Keratinocyte (primary cell): ENCODE measurements around the gene CHST1. TPM values are rescaled to one million over a fixed set of nuclear protein-coding genes. Genes with fewer than 3 reads are reported as not detected.

ENCODE experiments used
- DNase-seq: peaks from one replicate; pipeline ENCODE4 v3.0.0-alpha.2; 2011; ENCODE audit warnings: low read depth, missing footprints, low spot score
- FAIRE-seq: peaks from 2 replicates; lab custom pipeline; 2011; peaks lifted over from hg19 to GRCh38; lab: Jason Lieb, UNC
- H2AFZ ChIP-seq: 2 replicates; pipeline ENCODE4 v1.6.0; 2012; ENCODE audit warnings: low read length, control low read depth, inconsistent platforms; ENCODE audit not compliant: control insufficient read depth
- H3K27ac ChIP-seq: 2 replicates; pipeline ENCODE4 v1.5.1; 2011; ENCODE audit warnings: low read length; ENCODE audit not compliant: control insufficient read depth, insufficient read depth
- H3K27me3 ChIP-seq: 3 replicates; pipeline ENCODE4 v1.6.0; 2011; ENCODE audit warnings: low read length; ENCODE audit not compliant: control insufficient read depth, insufficient read depth; ENCODE audit errors: extremely low read depth
- H3K36me3 ChIP-seq, 2 experiments: 2 replicates in 1 of 2; 3 replicates in 1 of 2; pipeline ENCODE4 v1.5.1; 2011; ENCODE audit warnings: low read length in 2 of 2, mild to moderate bottlenecking in 1 of 2; ENCODE audit not compliant: control insufficient read depth in 2 of 2, insufficient read depth in 2 of 2; ENCODE audit errors: extremely low read depth in 1 of 2
- H3K4me1 ChIP-seq: 3 replicates; pipeline ENCODE4 v1.5.1; 2011; ENCODE audit warnings: low read length; ENCODE audit not compliant: control insufficient read depth, insufficient read depth; ENCODE audit errors: extremely low read depth
- H3K4me2 ChIP-seq: 3 replicates; pipeline ENCODE4 v1.6.0; 2011; ENCODE audit warnings: low read depth, low read length; ENCODE audit not compliant: control insufficient read depth, insufficient read depth; ENCODE audit errors: extremely low read depth
- H3K4me3 ChIP-seq, 3 experiments: fragments of 200-600 bp in 1 of 3; sonication (generic) in 1 of 3; 2 replicates in 2 of 3; 3 replicates in 1 of 3; pipeline ENCODE4 v1.5.1; 2011 to 2016; ENCODE audit warnings: low read length in 3 of 3, mild to moderate bottlenecking in 3 of 3, control low read depth in 2 of 3, inconsistent platforms in 1 of 3, low read depth in 1 of 3, mixed read lengths in 1 of 3, mixed run types in 1 of 3, moderate library complexity in 1 of 3; ENCODE audit not compliant: control insufficient read depth in 2 of 3, insufficient read depth in 2 of 3; ENCODE audit errors: extremely low read depth in 1 of 3
- H3K79me2 ChIP-seq: 2 replicates; pipeline ENCODE4 v1.6.0; 2012; ENCODE audit warnings: low read length; ENCODE audit not compliant: control insufficient read depth, insufficient read depth
- H3K9ac ChIP-seq: 3 replicates; pipeline ENCODE4 v1.6.0; 2011; ENCODE audit warnings: low read length; ENCODE audit not compliant: control insufficient read depth, insufficient read depth; ENCODE audit errors: extremely low read depth
- H3K9me1 ChIP-seq: 3 replicates; pipeline ENCODE4 v1.6.0; 2011; ENCODE audit warnings: low read length; ENCODE audit not compliant: control insufficient read depth, insufficient read depth; ENCODE audit errors: extremely low read depth
- H3K9me3 ChIP-seq: 2 replicates; pipeline ENCODE4 v1.5.1; 2012; ENCODE audit warnings: low read depth, low read length; ENCODE audit not compliant: control insufficient read depth
- H4K20me1 ChIP-seq: 3 replicates; pipeline ENCODE4 v1.6.0; 2011; ENCODE audit warnings: low read length; ENCODE audit not compliant: control insufficient read depth, insufficient read depth; ENCODE audit errors: extremely low read depth
- EZH2 ChIP-seq: IDR thresholded peaks from one replicate; pipeline ENCODE4 v1.6.1; 2012; ENCODE audit warnings: inconsistent platforms, mild to moderate bottlenecking, low read length, moderate library complexity
- dilution Hi-C: fragments of 300-500 bp; cut with MboI; formaldehyde crosslinking; loops from one replicate; pipeline ENCODE4 v1.7.0; 2020; ENCODE audit warnings: low sequenced_read_pairs; ENCODE audit not compliant: extremely low pct_ligation_motif_present
- polyA plus RNA-seq, 5 experiments: library from polyadenylated mRNA; depleted of rRNA in 3 of 5; stranded (reverse) in 3 of 5; stranded (forward) in 1 of 5; unstranded in 1 of 5; fragments of >200 nt; gene quantifications; 1 replicate in 1 of 5; 2 replicates in 3 of 5; 3 replicates in 1 of 5; pipeline versions ENCODE4 v1.2.1 to v1.2.3, GENCODE V29; 2011 to 2012; ENCODE audit warnings: missing spikeins in 2 of 5, low read depth in 1 of 5, low replicate concordance in 1 of 5
- TF ChIP-seq, protein P1 (sequence below), 3 experiments: IDR thresholded peaks in 1 of 3; conservative IDR thresholded peaks in 1 of 3; optimal IDR thresholded peaks in 1 of 3; 2 replicates in 2 of 3; 3 replicates in 1 of 3; pipeline versions ENCODE3 to v1.5.1; 2011; ENCODE audit warnings: low read length in 3 of 3, mild to moderate bottlenecking in 3 of 3, moderate library complexity in 2 of 3, control low read depth in 1 of 3, inconsistent platforms in 1 of 3; ENCODE audit not compliant: insufficient read depth in 2 of 3; ENCODE audit errors: extremely low read depth in 1 of 3

CHST1 gene
- polyA plus RNA-seq, 1 donor (not counting 4 experiments of a cell fraction or from before 2014, with no cell fraction given) = not detected

DNA sequence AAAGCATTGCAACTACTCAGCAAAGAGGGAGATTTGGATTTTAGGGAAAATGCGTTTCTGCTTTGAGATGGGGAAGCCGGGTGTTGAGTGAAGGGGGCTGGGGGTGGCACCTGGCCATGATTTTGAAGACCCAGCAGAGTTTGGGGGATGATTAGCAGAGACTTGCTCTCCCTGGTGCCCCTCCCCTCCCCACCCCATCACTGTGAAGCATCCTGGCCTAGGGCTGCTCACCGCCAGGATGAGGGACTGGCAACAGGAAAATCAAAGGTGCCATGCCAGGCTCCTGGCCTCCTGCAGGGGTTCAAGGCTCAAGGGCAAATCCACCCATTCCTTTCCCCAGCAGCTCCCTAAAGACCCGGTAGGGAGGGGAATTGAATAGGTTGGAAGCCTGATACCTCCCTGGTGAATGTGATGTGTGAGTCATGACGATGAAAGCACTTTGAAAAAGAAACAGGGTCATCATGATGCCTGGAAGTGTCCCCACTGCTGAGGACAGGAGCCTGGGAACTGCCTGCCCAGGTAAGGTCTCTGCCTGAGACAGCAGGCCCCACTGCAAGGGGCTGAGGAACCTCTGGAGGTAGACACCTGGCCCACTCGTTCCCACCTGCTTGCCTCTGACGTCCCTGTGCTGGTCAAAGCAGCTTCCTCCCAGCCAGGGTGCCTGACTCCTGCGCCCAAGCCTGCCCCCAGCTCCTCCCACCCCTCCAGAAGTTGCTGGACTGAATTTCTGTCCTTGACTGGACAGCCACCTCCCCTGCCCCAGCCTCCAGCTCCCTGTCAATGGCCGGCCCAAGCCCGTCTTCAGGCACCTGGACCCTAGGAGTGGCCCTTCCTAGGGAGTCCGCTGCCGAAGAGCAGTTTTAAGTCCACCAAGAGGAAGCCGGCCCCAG, 1.7 kb downstream of the CHST1 start:
- no peak overlapping the region for H3K4me2 ChIP-seq
- TF ChIP-seq, protein P1, sequence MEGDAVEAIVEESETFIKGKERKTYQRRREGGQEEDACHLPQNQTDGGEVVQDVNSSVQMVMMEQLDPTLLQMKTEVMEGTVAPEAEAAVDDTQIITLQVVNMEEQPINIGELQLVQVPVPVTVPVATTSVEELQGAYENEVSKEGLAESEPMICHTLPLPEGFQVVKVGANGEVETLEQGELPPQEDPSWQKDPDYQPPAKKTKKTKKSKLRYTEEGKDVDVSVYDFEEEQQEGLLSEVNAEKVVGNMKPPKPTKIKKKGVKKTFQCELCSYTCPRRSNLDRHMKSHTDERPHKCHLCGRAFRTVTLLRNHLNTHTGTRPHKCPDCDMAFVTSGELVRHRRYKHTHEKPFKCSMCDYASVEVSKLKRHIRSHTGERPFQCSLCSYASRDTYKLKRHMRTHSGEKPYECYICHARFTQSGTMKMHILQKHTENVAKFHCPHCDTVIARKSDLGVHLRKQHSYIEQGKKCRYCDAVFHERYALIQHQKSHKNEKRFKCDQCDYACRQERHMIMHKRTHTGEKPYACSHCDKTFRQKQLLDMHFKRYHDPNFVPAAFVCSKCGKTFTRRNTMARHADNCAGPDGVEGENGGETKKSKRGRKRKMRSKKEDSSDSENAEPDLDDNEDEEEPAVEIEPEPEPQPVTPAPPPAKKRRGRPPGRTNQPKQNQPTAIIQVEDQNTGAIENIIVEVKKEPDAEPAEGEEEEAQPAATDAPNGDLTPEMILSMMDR (optimal IDR thresholded peaks at IDR 0.05 in 1 of 3, IDR thresholded peaks at IDR 0.05 in 1 of 3, conservative IDR thresholded peaks at IDR 0.05 in 1 of 3; ENCODE audit: extremely low read depth in 1 of 3, insufficient read depth in 2 of 3, low read length in 3 of 3) = no peak
- TF ChIP-seq EZH2 = no peak
- H3K27ac ChIP-seq = no peak overlapping the region
- H3K27me3 ChIP-seq = peaks cover 80% of the 10 kb centered on the region
- dilution Hi-C loops = no loop called here
- no peaks in the 10 kb centered on the region for H3K79me2 ChIP-seq
- H4K20me1 ChIP-seq = no peaks in the 10 kb centered on the region
- FAIRE-seq = peak; percentile 67
- no peaks in the 10 kb centered on the region for H3K4me1 ChIP-seq
- no peak overlapping the region for H3K4me3 ChIP-seq
- no peak for DNase-seq
- no peak overlapping the region for H3K9ac ChIP-seq
- no peaks in the 10 kb centered on the region for H3K36me3 ChIP-seq
- H2AFZ ChIP-seq = no peak overlapping the region
- H3K9me1 ChIP-seq = no peaks in the 10 kb centered on the region
- no peaks in the 10 kb centered on the region for H3K9me3 ChIP-seq

DNA sequence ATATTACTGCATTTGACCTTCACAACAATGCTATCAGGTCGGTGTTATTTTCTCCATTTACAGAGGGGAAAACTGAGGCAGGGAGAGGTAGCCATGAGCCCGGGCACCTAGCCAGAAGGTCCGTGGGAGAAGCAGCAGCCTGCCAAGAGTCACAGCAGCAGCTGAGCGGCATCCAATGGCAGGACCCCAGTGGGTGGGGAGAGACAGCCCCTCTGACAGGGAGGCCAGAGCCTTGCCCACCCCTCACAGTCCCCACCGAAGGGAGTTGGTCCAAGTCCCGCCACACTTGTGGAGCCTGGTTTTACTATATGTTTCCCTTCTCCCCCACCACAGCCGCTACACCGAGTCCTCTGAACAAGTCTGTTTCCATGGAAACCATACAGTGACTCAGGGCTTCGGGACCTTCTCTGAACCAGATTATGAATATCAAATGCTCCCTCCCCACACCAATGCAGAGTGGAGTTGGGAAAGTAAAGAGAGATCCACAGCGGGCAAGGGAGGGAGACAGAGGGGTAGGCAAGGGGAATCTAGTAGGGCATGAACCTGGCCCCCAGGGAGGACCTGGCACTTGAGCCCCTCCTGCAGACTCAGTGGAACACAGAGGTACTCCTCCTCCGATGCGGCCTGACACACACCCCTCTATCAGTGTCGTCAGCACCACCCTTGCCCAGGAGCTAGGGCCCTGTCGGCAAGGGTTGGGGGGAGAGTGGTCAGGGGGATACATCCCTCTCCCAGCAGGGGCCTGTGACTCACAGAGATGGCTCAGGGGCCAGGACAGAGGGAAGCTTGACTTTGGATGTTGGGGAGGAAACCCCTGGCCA, 2.5 kb downstream of the CHST1 start:
- Histone ChIP-seq H3K4me3 (no peak overlapping the region), H3K9me1 (no peaks in the 10 kb centered on the region), H3K4me1 (no peaks in the 10 kb centered on the region), H3K27me3 (peaks cover 81% of the 10 kb centered on the region), H3K9ac (no peak overlapping the region), H3K9me3 (no peaks in the 10 kb centered on the region), H3K4me2 (no peak overlapping the region), H4K20me1 (no peaks in the 10 kb centered on the region), H3K79me2 (no peaks in the 10 kb centered on the region), H3K27ac (no peak overlapping the region), H3K36me3 (no peaks in the 10 kb centered on the region), H2AFZ (no peak overlapping the region)
- FAIRE-seq (no peak), DNase-seq (no peak)
- TF ChIP-seq, protein P1 (optimal IDR thresholded peaks at IDR 0.05 in 1 of 3, IDR thresholded peaks at IDR 0.05 in 1 of 3, conservative IDR thresholded peaks at IDR 0.05 in 1 of 3; ENCODE audit: extremely low read depth in 1 of 3, insufficient read depth in 2 of 3, low read length in 3 of 3) = no peak
- no peak for TF ChIP-seq EZH2
- dilution Hi-C loops = no loop called here
